Measurements from ENCODE around the gene NUP98.
"Not testable (repeated sequence)": the region's sequence is repeated elsewhere in the genome, so short reads cannot be mapped to it uniquely, and the experiment has no call there.

Gene NUP98

DNA sequence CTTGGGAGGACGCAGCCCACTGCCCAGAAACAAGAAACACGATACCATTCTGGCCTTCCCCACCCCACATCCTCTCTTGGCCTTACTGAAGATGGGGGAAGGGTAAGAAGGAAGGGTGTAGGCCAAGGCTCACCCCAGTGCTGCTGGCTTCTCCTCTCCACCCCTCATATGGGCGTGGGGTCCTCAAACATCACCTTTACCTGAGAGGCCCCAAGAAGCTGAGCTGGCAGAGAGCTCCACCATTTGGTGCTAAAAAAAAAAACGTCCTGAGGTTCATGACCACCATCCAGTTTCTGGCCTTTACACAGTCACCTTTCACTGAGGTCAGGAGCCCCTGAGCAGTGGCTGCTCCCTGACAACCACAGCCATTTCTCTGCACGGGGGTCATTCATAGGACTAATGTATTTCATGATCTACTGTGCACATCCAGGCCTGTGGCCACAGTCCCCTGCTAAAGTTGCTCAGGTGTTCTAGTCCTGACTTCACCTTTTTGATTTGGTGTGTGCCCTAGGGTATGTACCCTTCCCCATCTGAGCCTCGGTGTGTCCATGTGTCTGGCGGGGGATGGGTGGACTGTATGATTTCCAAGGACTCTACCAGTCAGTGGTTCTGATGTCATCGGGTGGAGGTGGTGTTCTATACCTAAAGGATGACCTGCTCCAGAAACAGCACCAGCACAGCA is 28.3 kb upstream of the NUP98 start:
- DNase-seq, result no peak

DNA sequence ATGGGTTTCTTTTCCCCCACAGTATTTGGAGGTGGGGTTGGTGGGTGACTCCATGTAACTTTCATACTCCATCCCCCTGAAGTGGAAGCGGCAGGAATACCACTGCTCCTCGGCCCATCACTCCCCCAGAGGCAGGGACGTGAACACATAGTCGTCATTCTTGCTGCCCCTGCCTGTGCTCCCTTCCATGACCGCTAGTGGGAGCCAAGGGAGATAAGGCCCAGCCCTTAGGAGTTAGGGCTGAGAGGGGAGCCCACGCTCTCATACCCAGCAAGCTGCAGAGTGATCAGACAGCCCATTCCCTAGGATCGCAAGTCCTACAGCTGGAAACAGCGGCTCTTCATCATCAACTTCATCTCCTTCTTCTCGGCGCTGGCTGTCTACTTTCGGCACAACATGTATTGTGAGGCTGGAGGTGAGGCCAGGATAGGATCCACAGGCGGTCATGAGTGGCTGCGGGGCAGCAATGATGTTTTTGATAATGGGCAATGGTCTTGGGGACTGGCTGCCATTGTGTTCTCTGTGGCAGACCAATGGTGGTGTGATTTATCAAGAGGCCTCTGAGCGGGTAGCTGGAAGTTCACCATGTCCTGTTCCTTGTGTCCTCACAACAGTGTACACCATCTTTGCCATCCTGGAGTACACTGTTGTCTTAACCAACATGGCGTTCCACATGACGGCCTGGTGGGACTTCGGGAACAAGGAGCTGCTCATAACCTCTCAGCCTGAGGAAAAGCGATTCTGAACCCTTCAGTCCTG is 27.5 kb upstream of the NUP98 start:
- DNase-seq, result no peak

DNA sequence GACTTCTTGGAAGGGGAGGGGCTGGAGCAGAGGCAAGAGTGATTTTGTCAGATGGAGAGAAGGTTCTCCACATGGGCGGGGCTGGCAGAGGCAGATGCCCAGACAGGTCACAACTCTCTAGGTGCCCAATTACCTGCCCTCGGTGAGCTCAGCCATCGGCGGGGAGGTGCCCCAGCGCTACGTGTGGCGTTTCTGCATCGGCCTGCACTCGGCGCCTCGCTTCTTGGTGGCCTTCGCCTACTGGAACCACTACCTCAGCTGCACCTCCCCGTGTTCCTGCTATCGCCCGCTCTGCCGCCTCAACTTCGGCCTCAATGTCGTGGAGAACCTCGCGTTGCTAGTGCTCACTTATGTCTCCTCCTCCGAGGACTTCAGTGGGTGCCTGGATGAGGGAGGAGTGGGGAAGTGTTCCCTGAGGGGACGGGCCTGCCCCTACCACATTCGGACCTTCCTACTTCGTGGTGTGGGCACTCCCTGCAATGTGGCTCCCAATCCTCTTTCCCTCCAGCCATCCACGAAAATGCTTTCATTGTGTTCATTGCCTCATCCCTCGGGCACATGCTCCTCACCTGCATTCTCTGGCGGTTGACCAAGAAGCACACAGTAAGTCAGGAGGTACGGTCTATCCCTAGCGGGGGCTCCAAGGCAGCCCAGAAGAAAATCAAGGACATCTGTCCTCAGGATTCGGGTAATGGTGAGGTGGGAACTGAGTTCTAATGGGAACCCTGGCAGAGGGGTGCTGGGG is 26.6 kb upstream of the NUP98 start:
- no peak for DNase-seq

DNA sequence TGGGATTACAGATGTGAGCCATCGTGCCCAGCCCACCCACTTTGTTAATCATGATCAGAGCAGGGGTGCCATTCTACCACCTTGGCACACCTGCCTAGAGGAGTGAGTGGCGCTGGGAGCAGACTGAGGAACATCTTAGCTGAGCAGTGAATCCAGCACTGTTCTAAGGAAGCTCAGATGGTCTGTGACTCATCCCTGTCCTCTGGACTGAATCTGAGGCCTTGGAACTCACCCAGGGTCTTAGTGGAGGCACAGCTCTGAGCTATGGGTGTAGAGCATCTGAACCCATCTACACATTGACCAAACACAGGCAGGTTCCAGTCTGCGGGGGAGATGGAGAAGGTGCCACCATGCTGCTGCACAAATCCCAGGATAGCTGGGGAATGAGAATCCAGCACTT is 25.9 kb upstream of the NUP98 start:
- DNase-seq, result no peak

DNA sequence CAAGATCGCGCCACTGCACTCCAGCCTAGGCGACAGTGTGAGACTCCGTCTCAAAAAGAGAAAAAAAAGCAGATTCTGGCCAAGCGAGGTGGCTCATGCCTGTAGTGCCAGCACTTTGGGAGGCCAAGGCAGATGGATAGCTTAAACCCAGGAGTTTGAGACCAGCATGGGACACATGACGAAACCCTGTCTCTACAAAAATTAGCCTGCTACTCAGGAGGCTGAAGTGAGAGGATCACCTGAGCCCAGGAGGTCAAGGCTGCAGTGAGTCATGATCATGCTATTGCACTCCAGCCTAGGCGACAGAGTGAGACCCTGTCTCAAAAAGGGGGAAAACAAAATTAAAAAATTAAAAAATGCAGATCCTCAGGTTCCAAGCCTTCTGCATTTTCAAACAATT is 25.0 kb upstream of the NUP98 start:
- DNase-seq, result no peak

DNA sequence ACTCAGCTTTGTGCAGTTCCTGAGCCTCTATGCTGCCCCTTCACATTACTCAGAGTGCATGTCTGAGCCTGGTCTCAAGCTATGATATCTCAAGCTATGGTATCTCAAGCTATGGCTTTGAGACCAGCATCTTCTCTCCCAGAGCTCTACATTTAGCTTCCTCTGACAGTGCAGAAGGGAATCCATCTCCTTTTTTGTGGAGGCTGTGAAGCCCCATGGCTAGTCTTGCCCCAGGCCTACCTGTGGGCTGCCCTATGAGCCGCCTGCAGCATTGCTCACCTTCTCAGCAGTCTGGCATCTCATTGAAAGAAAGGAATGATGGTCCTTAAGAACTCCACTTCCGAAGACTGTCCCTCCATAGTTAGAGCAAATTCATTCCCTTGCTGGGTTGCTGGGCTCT is 23.6 kb upstream of the NUP98 start:
- DNase-seq, result no peak

DNA sequence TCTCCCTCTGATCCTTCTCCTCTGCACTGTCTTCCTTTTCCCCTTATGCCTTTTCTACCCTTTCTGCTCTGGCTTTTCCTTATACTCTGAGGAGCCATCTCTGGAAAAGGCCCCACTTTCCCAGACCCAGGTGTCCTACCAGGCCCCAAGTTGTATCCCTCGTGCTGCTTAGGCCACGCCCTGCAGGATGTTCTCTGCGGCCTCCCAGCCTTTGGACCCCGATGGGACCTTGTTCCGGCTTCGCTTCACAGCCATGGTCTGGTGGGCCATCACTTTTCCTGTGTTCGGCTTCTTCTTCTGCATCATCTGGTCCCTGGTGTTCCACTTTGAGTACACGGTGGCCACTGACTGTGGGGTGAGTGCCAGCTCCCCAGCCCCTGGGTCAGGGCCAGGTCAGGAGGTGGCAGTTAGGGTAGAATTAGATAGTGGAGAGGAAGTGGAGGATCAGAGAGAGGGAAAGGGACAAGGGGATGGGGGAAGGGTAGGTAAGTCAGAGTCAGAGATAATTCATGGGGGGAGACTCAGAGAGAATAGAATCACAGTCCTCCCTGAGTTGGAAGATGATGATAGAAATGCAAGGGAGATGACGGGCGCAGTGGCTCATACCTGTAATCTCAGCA is 19.9 kb upstream of the NUP98 start:
- no peak for DNase-seq

DNA sequence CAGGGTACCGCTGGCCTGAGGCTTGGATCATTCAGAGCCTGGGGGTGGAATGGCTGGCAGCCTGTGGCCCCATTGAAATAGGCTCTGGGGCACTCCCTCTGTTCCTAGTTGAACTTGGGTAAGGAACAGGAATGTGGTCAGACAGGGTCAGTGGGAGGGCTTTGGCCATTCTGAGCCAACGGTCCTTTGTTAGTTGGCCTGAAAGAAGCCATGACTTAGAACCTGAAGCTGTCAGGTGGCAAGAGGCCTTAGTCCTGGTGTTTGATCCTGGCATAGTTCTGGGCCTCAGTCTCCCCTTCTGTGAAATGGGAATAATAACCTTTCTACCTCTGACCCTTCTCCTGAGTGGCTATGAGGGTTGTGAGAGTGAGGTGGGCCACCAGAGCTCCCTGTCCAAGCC is 19.3 kb upstream of the NUP98 start:
- no peak for DNase-seq

DNA sequence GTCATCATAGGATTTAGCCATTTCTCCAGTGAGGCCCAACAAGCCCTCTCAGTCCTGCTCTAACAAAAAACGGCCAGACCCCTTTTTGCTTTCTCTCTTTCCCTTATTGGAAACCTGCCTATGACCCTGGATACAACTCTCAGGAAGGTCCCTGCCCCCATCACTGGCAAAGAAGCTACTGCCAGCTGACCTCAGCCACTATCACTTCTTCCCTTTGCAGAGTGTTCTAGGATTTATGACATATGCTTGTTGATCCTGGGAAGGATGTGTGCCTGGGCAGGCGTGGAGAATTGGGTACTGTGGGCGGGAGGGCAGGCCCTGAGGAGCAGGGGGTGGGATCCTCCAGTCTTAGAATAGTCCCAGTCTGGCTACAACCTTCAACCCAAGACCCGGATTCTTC is 18.5 kb upstream of the NUP98 start:
- no peak for DNase-seq

DNA sequence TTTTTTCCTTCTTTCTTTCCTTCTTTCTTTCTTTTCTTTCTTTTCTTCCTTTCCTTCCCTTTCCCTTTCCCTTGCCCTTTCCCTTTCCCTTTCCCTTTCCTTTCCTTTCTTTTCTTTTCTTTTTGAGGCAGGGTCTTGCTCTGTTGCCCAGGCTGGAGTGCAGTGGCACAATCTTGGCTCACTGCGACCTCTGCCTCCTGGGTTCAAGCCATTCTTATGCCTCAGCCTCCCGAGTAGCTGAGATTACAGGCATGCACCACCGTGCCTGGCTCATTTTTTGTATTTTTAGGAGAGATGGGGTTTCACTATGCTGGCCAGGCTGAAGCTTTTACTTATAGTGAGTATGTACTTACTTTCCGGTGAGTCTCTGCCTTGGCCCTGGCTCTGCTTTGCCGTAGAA is 17.5 kb upstream of the NUP98 start:
- not testable (repeated sequence) for DNase-seq

DNA sequence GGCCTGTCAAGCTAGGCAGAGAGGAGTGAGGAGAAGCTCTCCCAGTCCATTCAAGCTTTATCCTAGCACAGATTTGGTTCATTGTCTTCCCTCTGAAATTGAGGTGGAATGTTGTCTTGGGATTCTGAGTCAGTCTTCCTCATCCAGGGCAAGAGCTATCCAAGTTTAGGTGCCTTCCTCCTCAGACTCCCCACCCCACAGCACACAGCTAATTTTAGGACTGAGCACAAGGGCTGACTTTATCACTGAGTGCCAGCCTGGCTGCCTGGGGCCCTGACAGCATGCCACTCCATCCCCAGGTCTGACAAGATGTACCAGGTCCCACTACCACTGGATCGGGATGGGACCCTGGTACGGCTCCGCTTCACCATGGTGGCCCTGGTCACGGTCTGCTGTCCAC is 13.6 kb upstream of the NUP98 start:
- DNase-seq, result no peak

DNA sequence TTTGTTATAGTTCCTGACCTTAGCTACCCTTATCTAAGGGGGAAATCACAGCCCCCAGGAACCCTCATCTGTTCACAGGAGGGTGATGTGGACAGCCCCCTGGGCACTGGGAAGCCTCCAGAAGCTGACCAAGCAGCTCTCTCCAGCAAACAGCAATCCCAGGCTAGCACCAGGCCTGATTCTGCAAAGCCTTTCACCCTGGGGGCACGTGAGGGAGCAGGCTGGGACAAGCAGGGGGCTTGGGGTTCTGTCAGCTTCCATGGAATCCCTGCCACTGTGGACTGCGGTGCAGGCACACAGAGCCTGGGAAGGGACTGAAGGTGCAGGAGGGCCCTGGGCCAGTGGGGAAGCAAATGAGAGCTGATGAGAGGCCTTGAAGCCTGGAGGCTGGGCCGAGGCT is 13.1 kb upstream of the NUP98 start:
- no peak for DNase-seq

DNA sequence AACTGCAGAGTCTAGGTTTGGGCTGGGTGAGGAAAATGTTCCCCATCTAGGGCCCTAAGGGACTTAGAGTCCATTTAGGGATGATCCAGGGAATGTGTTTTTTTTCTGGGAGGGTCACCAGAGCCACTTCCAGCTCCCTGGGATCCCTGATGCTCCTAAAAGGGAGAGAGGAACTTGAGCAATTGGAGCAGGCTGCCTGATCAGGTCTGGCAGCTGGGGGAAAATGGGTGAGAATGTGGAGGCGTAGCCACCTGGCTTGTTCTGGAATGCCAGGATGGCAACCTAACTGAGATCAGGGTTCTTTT is 12.2 kb upstream of the NUP98 start:
- no peak for DNase-seq

DNA sequence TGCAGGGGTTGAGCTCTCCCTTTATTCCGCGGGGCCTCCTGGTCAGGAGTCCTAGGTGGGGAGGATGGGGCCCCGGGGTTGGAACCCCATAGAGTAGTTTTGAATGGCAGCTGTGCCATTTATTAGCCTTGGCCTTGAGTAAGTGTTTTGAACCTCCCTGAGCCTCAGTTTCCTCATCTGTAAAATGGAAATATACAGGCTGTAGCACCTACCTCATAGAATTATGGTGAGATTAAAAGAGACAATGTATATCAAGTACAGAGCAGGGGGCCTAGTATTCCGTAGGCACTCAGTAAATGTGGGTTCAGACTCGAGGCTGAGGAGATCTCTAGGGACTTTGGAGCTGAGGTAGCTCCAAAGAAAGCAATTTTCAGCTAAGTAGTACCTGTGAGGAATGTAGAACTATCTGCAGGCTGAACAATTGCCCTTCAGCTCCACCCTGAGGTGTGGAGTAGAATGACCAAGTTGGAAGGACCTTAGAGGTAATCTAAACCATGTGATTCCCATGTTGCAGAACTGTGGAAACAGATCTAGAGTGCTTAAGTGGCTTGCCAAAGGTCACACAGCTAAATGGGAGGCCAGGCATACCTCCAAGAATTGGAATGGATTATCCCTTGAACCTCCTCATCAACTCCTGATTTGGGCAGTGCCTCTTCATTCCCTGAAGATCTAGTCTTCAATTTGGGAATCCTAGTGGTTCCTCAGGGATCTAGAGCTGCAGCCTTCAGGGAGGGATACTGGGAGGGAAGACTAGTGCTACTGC is 11.7 kb upstream of the NUP98 start:
- peak; percentile 13 for DNase-seq

DNA sequence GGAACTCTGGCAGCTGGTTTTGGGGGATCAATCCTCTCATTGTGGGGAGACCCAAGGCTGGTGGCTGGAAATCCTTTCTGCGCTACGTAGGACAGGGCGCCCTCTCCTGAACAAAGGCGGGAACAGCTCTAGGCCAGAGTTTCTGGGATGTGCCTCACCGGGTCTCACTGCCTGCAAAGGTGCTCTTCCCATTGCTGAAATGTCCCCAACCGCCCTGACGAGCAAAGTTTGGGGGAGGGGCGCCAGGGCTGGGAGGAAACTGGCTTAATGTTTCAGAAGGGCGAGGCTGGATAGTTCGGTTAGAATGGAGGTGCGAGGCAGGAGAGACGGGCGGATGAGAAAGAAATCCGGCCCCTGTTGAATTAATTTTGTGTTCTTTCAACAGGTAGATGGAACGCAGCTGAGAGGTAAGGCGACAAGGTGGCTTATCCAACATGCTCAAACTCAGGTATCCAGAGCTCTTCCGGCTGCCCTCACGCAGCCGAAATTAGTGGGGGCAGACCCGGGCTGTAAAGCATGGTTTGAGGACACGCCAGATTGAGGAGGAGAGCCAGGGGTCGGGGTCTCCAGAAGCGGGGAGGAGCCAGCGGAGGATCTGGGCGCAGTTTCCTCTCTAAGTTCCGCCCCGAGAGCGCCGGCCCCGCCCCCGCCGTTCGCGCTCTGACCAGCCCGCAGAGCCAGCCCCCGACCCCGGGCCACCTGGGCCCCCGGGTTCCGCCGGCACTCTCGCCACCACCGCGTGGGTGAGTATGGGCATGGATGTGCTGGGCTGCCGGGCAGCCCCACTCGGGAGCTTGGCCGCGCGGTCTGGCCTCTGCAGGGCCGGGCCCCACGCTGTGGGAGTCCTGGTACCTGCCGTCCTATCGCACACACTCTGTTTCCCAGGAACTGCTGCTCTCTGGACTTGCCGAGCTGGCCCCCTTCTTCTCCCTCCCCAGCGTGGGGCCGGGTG is 10.8 kb upstream of the NUP98 start, which contains the start of gene PGAP2:
Gene PGAP2, plus strand, starts transcription at position 652 of the 952 bp plus-strand sequence. CDS start 2,700 bp downstream, outside the sequence.
- peak; percentile 62 for DNase-seq

DNA sequence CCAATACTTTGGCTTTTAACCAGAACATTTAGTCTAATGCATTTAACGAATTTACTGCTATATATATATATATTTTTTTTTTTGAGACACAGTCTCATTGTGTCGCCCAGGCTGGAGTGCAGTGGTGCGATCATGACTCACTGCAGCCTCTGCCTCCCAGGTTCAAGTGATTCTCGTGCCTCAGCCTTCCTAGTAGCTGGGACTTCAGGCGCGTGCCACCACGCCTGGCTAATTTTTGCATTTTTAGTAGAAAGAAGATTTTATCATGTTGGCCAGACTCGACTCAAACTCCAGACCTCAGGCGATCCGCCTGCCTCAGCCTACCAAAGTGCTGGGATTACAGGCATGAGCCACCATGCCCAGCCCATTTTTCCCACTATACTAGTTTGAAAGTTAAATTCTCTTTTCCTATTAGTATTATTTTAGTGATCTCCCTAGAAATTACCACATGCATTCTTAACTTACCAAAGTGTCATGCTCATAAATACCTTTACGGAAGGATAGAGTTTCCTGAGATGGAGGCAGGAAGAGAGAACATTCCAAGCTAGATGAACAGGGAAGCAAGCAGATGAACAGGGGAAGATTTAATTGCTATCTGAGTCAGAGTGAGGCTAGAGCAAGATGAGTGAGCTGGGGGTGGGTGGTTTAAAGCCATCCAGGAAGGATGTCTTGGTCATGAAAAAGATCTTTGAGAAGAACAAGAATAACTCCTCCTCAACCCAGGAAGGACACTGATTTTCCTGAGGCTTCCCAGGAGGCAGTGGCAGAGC is 6.6 kb upstream of the NUP98 start:
- DNase-seq, result no peak

DNA sequence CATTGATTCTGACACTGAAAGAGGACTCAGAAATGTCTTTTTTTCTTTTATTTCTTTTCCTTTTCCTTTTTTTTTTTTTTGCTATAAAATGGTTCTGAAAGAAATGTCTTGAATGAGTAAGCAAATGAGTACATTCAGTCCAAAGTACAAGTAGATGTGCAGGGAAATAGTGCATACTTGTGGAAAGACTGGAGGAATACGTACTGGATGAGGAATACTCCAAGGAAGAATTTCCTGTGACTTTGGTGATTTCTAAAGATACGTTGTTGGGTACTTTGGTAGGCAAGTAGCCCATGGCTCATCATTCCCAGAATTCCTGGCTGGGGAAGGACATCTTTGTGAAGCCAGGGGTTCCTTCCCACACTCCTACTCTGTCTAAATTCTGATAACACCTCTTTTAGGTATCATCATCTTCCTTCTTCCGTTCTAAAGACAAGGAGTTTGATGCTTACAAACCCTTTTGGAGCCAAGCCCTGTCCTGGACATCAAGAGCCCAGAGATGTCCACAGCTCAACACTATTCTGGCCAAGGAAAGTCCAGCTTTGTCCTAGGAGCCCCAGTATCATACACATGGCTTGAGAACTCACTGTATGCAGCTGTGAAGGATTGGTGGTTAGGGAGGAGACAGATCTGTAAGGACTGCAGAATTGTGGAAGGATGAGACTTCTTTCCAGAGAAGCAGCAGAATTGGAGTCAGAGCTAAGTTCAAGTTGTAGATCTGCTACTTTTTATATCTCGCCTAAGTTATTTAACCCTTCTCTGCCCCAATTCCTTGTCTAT is 4.8 kb upstream of the NUP98 start:
- DNase-seq, result no peak

DNA sequence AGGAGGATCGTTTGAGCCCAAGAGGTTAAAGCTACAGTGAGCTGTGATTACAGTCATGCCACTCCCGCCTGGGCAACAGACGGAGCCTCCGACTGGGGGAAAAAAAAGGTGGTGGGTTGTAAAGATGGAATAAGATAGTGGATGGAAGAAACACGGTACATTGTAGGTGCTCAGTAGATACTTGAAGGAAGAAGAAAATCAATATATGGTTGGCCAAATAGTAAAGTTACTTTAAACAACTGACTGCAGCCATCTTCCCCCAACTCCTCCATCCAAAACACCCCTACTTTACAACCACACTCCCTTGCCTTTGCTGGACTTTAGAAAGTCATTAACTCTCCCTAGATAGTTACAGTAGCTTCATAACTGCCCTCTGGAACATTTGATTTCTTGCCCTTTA is 2.5 kb upstream of the NUP98 start:
- DNase-seq, result no peak

DNA sequence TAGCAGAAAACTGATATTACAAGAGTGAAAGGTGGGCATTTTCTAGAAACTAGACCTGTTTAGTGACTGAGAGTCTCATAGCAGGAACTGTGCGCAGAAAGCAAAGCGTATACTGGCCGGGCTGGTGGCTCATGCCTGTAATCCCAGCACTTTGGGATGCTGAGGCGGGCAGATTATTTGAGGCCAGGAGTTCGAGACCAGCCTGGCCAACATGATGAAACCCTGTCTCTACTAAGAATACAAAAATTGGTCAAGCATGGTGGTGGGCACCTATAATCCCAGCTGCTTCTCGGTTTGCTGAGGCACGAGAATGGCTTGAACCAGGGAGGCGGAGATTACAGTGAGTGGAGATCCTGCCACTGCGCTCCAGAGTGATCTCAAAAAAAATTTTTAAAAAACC is 1.8 kb upstream of the NUP98 start:
- no peak for DNase-seq

DNA sequence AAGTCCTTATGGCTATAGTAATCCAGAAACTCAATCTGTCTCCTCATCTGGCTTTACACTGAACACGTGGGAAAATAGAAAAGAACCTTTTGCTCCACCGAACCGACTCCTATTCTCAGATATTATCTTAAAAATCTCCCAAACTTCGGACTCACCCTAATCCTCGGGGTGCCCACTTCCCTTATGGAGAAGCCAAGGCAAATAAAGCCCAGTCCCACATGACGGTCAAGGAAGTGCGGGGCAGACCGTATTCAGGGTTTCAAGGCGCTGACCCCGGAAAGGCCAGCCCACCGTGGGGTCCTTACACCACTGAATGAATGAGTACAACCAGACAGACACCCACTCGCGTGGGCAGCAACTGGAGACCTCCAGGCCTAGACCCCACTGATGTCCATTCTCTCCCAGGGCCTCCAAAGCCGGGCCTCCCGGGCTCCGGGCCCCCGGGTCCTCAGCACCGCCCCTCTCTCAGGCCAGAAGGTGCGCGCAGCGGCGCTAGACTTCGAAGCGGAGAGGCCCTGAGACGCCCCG is 489 bp downstream of the NUP98 start:
- DNase-seq, result no peak

Data from DMS153 (cell line).